ENCODE measurements around the gene HLA-DPB1.

The HLA-DPB1 gene

DNA sequence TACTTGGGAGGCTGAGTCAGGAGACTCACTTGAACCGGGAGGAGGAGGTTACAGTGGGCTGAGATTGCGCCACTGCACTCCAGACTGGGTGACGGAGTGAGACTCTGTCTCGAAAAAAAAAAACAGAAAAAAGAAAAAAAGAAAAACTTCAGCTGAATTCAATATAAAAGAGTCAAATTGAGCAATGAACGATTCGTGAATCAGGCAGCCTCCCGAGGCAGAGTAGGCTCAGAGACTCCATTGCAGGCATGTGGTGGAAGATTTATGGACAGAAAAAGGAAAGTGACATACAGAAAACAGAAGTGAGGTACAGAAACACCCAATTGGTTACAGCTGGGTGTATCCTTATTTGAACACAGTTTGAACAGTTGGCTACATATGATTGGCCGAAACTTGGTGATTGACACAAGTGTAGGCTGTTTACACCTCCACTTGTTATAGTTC is 56.3 kb downstream of the HLA-DPB1 start:
- no peak overlapping the region for H3K4me3 ChIP-seq (ENCODE audit: low read depth, low read length)
- TF ChIP-seq, protein P1, sequence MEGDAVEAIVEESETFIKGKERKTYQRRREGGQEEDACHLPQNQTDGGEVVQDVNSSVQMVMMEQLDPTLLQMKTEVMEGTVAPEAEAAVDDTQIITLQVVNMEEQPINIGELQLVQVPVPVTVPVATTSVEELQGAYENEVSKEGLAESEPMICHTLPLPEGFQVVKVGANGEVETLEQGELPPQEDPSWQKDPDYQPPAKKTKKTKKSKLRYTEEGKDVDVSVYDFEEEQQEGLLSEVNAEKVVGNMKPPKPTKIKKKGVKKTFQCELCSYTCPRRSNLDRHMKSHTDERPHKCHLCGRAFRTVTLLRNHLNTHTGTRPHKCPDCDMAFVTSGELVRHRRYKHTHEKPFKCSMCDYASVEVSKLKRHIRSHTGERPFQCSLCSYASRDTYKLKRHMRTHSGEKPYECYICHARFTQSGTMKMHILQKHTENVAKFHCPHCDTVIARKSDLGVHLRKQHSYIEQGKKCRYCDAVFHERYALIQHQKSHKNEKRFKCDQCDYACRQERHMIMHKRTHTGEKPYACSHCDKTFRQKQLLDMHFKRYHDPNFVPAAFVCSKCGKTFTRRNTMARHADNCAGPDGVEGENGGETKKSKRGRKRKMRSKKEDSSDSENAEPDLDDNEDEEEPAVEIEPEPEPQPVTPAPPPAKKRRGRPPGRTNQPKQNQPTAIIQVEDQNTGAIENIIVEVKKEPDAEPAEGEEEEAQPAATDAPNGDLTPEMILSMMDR (IDR thresholded peaks at IDR 0.05; ENCODE audit: low read depth, low read length), result no peak
- no peaks in the 10 kb centered on the region for H3K27me3 ChIP-seq (ENCODE audit: insufficient read depth, low read depth, severe bottlenecking)
- H3K36me3 ChIP-seq, result no peaks in the 10 kb centered on the region
- H3K27ac ChIP-seq, result no peak overlapping the region
- H3K9me3 ChIP-seq (ENCODE audit: severe bottlenecking), result no peaks in the 10 kb centered on the region
- no peak for DNase-seq

DNA sequence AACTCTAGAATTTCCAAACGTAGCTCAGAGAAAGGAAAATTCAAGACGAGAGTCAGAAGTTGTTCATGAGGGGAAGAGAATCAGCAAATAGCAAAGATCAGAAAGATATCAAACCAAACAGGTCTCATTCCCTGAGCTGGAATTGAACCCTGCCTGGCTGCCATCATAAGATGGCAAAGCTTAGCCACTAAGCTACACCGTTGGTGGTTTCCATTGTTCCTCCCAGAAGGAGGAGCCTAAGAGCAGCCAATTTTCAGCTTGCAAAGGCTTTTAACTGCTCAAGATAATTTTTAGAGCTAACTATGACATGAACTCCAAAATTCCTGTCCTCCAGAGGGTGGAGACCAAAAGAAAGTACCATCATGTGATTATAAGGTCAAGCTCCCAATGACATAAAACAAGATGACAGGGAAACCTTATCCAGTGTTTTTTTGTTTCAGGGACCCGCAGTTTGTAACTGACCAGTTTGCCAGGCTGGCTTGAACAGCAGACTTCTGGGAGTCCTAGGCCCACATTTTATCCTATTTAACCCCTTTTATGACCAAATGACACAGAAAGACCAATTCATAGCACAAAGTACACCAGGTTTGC is 60.6 kb downstream of the HLA-DPB1 start:
- Histone ChIP-seq H3K27me3 (ENCODE audit: insufficient read depth, low read depth, severe bottlenecking) (no peaks in the 10 kb centered on the region), H3K9me3 (ENCODE audit: severe bottlenecking) (no peaks in the 10 kb centered on the region), H3K36me3 (no peaks in the 10 kb centered on the region), H3K4me3 (ENCODE audit: low read depth, low read length) (no peak overlapping the region), H3K27ac (no peak overlapping the region)
- TF ChIP-seq, protein P1 (IDR thresholded peaks at IDR 0.05; ENCODE audit: low read depth, low read length), result no peak
- no peak for DNase-seq

All from WERI-Rb-1 (cell line).